CD14-positive monocyte (primary cell): ENCODE data around the gene ART4. TPM values are rescaled to one million over a fixed set of nuclear protein-coding genes. Genes with fewer than 3 reads are reported as not detected.

Experiments used
- DNase-seq, 3 donors: peaks; one replicate each; pipeline ENCODE4 v3.0.0-alpha.2; 2011 to 2022
- H2AFZ ChIP-seq: 2 replicates; pipeline ENCODE4 v1.6.0; 2012; ENCODE audit warnings: mild to moderate bottlenecking, low read depth, low read length, inconsistent platforms; ENCODE audit not compliant: insufficient read depth, poor library complexity, severe bottlenecking
- H3K27ac ChIP-seq, 2 donors: 1 replicate in 1 of 2; 2 replicates in 1 of 2; pipeline ENCODE4 v1.5.1; 2012 to 2013; ENCODE audit warnings: low read length in 2 of 2, control low read depth in 1 of 2, inconsistent platforms in 1 of 2, low read depth in 1 of 2, mild to moderate bottlenecking in 1 of 2
- H3K27me3 ChIP-seq, 2 donors: one replicate each; pipeline versions ENCODE4 v1.6.0 to v1.6.1; 2011 to 2013; ENCODE audit warnings: low read length in 2 of 2; ENCODE audit not compliant: control insufficient read depth in 2 of 2, insufficient read depth in 2 of 2
- H3K36me3 ChIP-seq, 2 donors: replicated peaks in 1 of 2; 1 replicate in 1 of 2; 2 replicates in 1 of 2; pipeline versions ENCODE4 v1.5.1 to v1.6.1; 2012 to 2013; ENCODE audit warnings: low read length in 2 of 2, control low read depth in 1 of 2, inconsistent platforms in 1 of 2, mild to moderate bottlenecking in 1 of 2; ENCODE audit not compliant: insufficient read depth in 2 of 2, control insufficient read depth in 1 of 2
- H3K4me1 ChIP-seq, 2 donors: 1 replicate in 1 of 2; 2 replicates in 1 of 2; pipeline versions ENCODE4 v1.5.1 to v1.6.1; 2012 to 2013; ENCODE audit warnings: low read length in 2 of 2, control low read depth in 1 of 2, inconsistent platforms in 1 of 2, mild to moderate bottlenecking in 1 of 2, moderate library complexity in 1 of 2; ENCODE audit not compliant: insufficient read depth in 2 of 2, control insufficient read depth in 1 of 2
- H3K4me2 ChIP-seq: replicated peaks from 2 replicates; pipeline ENCODE3; 2012; ENCODE audit warnings: low read length, moderate library complexity, mild to moderate bottlenecking; ENCODE audit not compliant: poor library complexity, severe bottlenecking; ENCODE audit errors: extremely low read depth
- H3K4me3 ChIP-seq, 3 experiments: fragments of 200-600 bp in 1 of 3; sonication (generic) in 1 of 3; replicated peaks in 1 of 3; 1 replicate in 2 of 3; 2 replicates in 1 of 3; pipeline ENCODE4 v1.5.1; 2011 to 2013; ENCODE audit warnings: low read length in 3 of 3, mild to moderate bottlenecking in 3 of 3, control low read depth in 2 of 3, low read depth in 2 of 3, inconsistent platforms in 1 of 3, moderate library complexity in 1 of 3
- H3K79me2 ChIP-seq: 2 replicates; pipeline ENCODE4 v1.6.0; 2012; ENCODE audit warnings: mild to moderate bottlenecking, control low read depth, inconsistent platforms, low read length, moderate library complexity; ENCODE audit not compliant: insufficient read depth
- H3K9ac ChIP-seq: 2 replicates; pipeline ENCODE4 v1.6.0; 2017; ENCODE audit warnings: low read length, mild to moderate bottlenecking; ENCODE audit not compliant: insufficient read depth, poor library complexity, severe bottlenecking
- H3K9me3 ChIP-seq, 2 donors: replicated peaks in 1 of 2; 1 replicate in 1 of 2; 2 replicates in 1 of 2; pipeline versions ENCODE4 v1.5.1 to v1.6.1; 2012 to 2013; ENCODE audit warnings: low read length in 2 of 2, control low read depth in 1 of 2; ENCODE audit not compliant: control insufficient read depth in 1 of 2, insufficient read depth in 1 of 2
- H4K20me1 ChIP-seq: 2 replicates; pipeline ENCODE4 v1.6.0; 2012; ENCODE audit warnings: mild to moderate bottlenecking, low read length, control low read depth, moderate library complexity; ENCODE audit not compliant: insufficient read depth
- H3K27ac Mint-ChIP-seq, 7 donors: one replicate each; pipeline ENCODE4 v1.8.0; 2020; ENCODE audit warnings: mild to moderate bottlenecking in 7 of 7, mixed read lengths in 7 of 7, moderate library complexity in 6 of 7, inconsistent platforms in 2 of 7
- H3K27me3 Mint-ChIP-seq, 3 donors: one replicate each; pipeline ENCODE4 v1.8.0; 2021 to 2022; ENCODE audit warnings: low read depth in 3 of 3, mild to moderate bottlenecking in 3 of 3, mixed read lengths in 3 of 3, moderate library complexity in 3 of 3, inconsistent platforms in 1 of 3
- H3K36me3 Mint-ChIP-seq, 2 donors: one replicate each; pipeline ENCODE4 v1.8.0; 2020; ENCODE audit warnings: mixed read lengths in 2 of 2, inconsistent platforms in 1 of 2, mild to moderate bottlenecking in 1 of 2
- H3K4me1 Mint-ChIP-seq: one replicate; pipeline ENCODE4 v1.8.0; 2020; ENCODE audit warnings: mild to moderate bottlenecking, mixed read lengths
- H3K4me3 Mint-ChIP-seq, 2 donors: one replicate each; pipeline ENCODE4 v1.8.0; 2020; ENCODE audit warnings: mild to moderate bottlenecking in 2 of 2, mixed read lengths in 2 of 2, moderate library complexity in 1 of 2
- H3K9me3 Mint-ChIP-seq, 7 donors: one replicate each; pipeline ENCODE4 v1.8.0; 2020 to 2022; ENCODE audit warnings: mixed read lengths in 7 of 7, mild to moderate bottlenecking in 6 of 7, moderate library complexity in 6 of 7, inconsistent platforms in 2 of 7
- CTCF ChIP-seq: fragments of 200-600 bp; IDR thresholded peaks from one replicate; pipeline ENCODE4 v1.8.0; 2022; ENCODE audit warnings: antibody characterized with exemption, mild to moderate bottlenecking
- WGBS: methylation state at CpG from one replicate; pipeline ENCODE4 v1.1.5; 2013; ENCODE audit warnings: missing lambda C conversion rate; ENCODE audit not compliant: insufficient coverage; 5-methylcytosine and 5-hydroxymethylcytosine counted together
- intact Hi-C, 2 donors: fragments of 100-400 bp; cut with micrococcal nuclease; formaldehyde crosslinking; loops; one replicate each; pipeline versions ENCODE4 v1.15.0 to v1.15.1; 2023
- polyA plus RNA-seq, 3 donors: library from polyadenylated mRNA; depleted of rRNA in 1 of 3; unstranded in 2 of 3; stranded (reverse) in 1 of 3; fragments of 300-500 nt in 2 of 3; fragments of >200 nt in 1 of 3; fragmentation: Illumina TruSeq in 2 of 3; gene quantifications; 1 replicate in 2 of 3; 2 replicates in 1 of 3; pipeline ENCODE4 v1.2.3, GENCODE V29; 2012 to 2021

Gene ART4
- polyA plus RNA-seq, 3 donors: not detected

DNA sequence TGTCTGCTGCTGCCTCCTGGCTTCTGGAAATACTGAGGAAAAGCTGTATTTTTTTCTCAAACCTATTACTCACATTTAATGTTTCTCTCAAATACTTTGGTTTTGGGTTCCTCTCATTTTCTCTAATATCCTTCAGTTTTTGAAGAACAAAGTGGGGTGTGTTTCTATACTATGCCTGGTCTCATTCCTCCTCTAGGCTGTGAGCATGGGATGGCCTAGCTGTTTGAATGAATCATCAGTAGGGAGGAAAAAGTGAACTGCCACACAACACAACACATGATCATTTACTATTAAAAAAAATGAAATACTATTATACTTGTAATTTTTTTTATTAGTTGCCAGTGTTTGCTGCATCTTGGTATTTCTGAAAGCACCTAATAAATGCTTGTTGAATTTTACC, 18.1 kb downstream of the ART4 start:
- H3K27me3 Mint-ChIP-seq: peaks cover 0 to 12% (median 2%) of the 10 kb centered on the region in 3 donors
- H3K4me3 ChIP-seq: no peak overlapping the region
- H3K27me3 ChIP-seq: no peaks in the 10 kb centered on the region
- peaks cover 0 to 2% (median 0%) of the 10 kb centered on the region in 7 donors for H3K9me3 Mint-ChIP-seq
- no peaks in the 10 kb centered on the region for H3K9me3 ChIP-seq
- no peak overlapping the region for H3K4me2 ChIP-seq
- no peaks in the 10 kb centered on the region for H3K4me1 Mint-ChIP-seq
- no peaks in the 10 kb centered on the region for H3K36me3 ChIP-seq
- no peak overlapping the region for H3K27ac Mint-ChIP-seq
- TF ChIP-seq CTCF: no peak
- no peak overlapping the region for H3K9ac ChIP-seq
- no peak overlapping the region for H3K27ac ChIP-seq
- H3K79me2 ChIP-seq: no peaks in the 10 kb centered on the region
- H2AFZ ChIP-seq: no peak overlapping the region
- DNase-seq: no peak
- no peak overlapping the region for H3K4me3 Mint-ChIP-seq
- no peaks in the 10 kb centered on the region for H3K36me3 Mint-ChIP-seq
- intact Hi-C loops: no loop called here
- H3K4me1 ChIP-seq: no peaks in the 10 kb centered on the region
- H4K20me1 ChIP-seq: no peaks in the 10 kb centered on the region

- peaks cover 0 to 12% (median 5%) of the 10 kb centered on the region in 3 donors for H3K27me3 Mint-ChIP-seq
- no CpG with 5 or more reads among the region's 1 CpG for WGBS
- no peaks in the 10 kb centered on the region for H3K27me3 ChIP-seq
- H3K27ac ChIP-seq: no peak overlapping the region
- no peak for DNase-seq
- H3K4me1 ChIP-seq: no peaks in the 10 kb centered on the region
- H3K27ac Mint-ChIP-seq: no peak overlapping the region
- H3K79me2 ChIP-seq: no peaks in the 10 kb centered on the region
- peaks cover 0 to 2% (median 0%) of the 10 kb centered on the region in 7 donors for H3K9me3 Mint-ChIP-seq
- H2AFZ ChIP-seq: no peak overlapping the region
- no peak overlapping the region for H3K4me3 ChIP-seq
- intact Hi-C loops: no loop called here
- H3K4me3 Mint-ChIP-seq: no peak overlapping the region
- H3K36me3 ChIP-seq: no peaks in the 10 kb centered on the region
- no peak overlapping the region for H3K9ac ChIP-seq
- H3K36me3 Mint-ChIP-seq: no peaks in the 10 kb centered on the region
- H3K4me2 ChIP-seq: no peak overlapping the region
- H3K4me1 Mint-ChIP-seq: no peaks in the 10 kb centered on the region
- no peak for TF ChIP-seq CTCF
- H4K20me1 ChIP-seq: no peaks in the 10 kb centered on the region
- no peaks in the 10 kb centered on the region for H3K9me3 ChIP-seq
Observed at GRCh38 chr12:14824012-14824634, 19.2 kb downstream of the ART4 start.
